Activated T-cell treated with anti-CD3 and anti-CD28 coated beads, Interleukin-2, amount 50 U/mL, for 24 hours (primary cell): ENCODE results near the gene PLEKHN1.

Experiments used
- DNase-seq: peaks from one replicate; pipeline ENCODE4 v3.0.0-alpha.2; 2020
- H3K27ac Mint-ChIP-seq: 2 replicates; pipeline ENCODE4 v1.8.0; 2020; ENCODE audit warnings: mild to moderate bottlenecking, mixed read lengths
- H3K27me3 Mint-ChIP-seq: 2 replicates; pipeline ENCODE4 v1.8.0; 2020; ENCODE audit warnings: mixed read lengths
- H3K36me3 Mint-ChIP-seq: 2 replicates; pipeline ENCODE4 v1.8.0; 2020; ENCODE audit warnings: low read depth, mixed read lengths
- H3K4me1 Mint-ChIP-seq: 2 replicates; pipeline ENCODE4 v1.8.0; 2020; ENCODE audit warnings: low read depth, mixed read lengths
- H3K4me3 Mint-ChIP-seq: 2 replicates; pipeline ENCODE4 v1.8.0; 2020; ENCODE audit warnings: mild to moderate bottlenecking, moderate library complexity, mixed read lengths
- H3K9me3 Mint-ChIP-seq: 2 replicates; pipeline ENCODE4 v1.8.0; 2020; ENCODE audit warnings: mixed read lengths

The PLEKHN1 gene

DNA sequence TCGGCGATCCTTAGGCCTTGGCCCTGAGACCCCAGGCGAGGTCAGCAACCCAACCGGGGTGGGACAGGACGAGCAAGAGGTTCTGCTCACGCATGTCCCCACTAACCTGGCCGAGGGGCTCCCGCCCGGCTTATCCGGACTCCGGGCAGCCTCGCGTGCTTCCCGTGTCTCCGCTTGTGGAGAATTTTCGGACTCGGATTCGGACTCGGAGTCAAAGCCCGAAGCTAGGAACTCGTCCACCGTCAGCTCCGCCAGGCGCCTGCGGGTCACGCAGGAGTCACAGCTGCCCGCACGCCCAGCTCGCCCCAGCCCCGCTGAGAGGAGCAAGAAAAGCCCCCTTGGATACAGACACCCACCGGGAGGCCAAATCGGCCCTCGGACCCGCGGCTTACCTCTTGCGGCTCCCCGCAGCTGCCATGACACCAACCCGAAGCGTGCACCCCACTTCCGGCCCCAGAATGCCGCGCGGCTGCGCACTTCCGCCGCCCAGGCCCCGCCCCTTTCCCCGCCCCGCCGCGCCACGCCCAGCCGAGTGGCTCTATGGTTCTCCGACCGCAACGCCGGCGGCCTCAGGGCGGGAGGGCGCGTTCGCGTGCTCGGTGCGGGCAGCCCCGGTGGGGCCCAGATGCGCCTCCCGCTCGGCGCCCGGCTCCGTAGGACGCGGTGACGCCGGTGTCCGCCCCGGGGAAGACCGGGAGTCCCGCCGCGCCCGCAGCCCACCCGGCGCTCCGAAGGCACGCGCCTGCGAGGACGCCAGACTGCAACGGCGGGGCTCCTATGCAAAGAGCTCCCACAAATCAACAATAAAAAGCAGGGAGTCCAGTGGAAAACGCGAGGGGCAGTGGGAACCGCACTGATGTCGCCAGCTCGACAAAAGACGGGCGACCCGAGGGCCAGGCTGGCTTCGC, 7.2 kb upstream of the PLEKHN1 start, which contains the start of gene NOC2L:
Gene NOC2L (minus strand): TSS at position 434 of the 908 bp plus-strand sequence. CDS start 16 bp downstream, at position 418.
- peak within 1 kb of the TSS; percentile 91 for H3K27ac Mint-ChIP-seq

DNA sequence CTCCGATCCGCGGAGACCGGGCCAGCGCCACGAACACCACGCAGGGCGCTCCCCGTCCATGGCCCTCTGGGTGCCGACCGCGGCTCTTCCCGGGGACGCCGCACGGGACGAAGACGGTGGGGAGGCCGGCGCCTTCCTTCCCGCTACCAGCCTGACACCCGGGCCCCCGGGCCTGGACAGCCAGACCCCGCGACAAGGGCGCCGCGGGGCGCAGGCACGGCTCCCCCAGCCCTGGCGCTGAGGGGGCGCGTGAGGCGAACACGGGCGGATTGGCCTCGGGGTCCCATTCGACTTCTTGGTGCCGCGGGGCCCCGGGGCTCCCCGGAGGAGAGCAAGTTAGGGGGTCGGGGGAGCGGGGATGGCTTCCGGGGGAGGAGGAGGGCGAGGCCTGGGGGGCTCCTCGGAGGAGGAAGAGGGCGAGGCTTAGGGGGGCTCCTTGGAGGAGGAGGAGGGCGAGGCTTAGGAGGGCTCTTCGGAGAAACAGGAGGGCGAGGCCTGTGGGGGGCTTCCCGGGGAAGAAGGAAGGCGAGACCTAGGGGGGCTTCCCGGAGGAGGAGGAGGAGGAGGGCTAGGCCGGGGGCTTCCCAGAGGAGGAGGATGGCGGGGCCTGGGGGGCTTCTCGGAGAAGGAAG, 6.4 kb upstream of the PLEKHN1 start:
- no peak for DNase-seq
- H3K27ac Mint-ChIP-seq, result peak overlapping the region; percentile 44
- no peaks in the 10 kb centered on the region for H3K27me3 Mint-ChIP-seq
- peaks cover 59% of the 10 kb centered on the region for H3K36me3 Mint-ChIP-seq
- H3K4me3 Mint-ChIP-seq, result peak overlapping the region; percentile 95
- H3K9me3 Mint-ChIP-seq, result no peaks in the 10 kb centered on the region
- H3K4me1 Mint-ChIP-seq, result peaks cover 26% of the 10 kb centered on the region

More for the DNA sequence above, 7.2 kb upstream of the PLEKHN1 start, which contains the start of gene NOC2L:
- Mint-ChIP-seq H3K27me3 (no peaks in the 10 kb centered on the region), H3K4me1 (peaks cover 26% of the 10 kb centered on the region), H3K36me3 (peaks cover 66% of the 10 kb centered on the region), H3K9me3 (no peaks in the 10 kb centered on the region), H3K4me3 (peak within 1 kb of the TSS; percentile 95)
- peak; percentile 100 for DNase-seq

DNA sequence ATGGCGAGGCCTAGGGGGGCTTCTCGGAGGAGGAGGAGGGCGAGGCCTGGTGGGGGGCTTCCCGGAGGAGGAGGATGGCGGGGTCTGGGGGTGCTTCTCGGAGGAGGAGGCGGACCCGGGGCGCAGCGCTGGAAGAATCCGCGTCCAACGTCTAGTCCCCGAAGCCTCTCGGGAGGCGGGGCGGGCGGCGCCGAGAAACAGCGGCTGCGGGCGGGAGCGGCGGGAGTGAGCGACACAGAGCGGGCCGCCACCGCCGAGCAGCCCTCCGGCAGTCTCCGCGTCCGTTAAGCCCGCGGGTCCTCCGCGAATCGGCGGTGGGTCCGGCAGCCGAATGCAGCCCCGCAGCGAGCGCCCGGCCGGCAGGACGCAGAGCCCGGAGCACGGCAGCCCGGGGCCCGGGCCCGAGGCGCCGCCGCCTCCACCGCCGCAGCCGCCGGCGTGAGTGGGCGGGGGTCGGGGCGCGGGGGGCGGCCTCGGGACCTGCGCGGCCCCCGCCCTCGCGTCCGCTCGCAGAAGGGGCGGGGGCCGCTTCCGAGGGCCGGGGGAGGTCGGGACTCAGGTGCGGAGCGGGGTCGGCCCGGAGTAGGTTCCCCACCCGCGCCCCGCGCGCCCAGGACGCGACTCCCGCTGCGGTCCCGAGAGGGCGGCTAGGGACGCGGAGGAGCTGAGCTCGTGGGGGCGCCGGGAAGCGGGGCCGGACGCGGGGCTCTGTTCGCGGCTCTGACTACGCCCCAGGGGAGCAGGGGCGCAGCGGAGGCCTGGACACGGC, 5.7 kb upstream of the PLEKHN1 start, which contains the start of gene KLHL17:
Gene KLHL17 (plus strand): TSS at position 222 of the 769 bp plus-strand sequence. CDS start 110 bp downstream, at position 332.
- Mint-ChIP-seq H3K27me3 (no peaks in the 10 kb centered on the region), H3K4me1 (peaks cover 28% of the 10 kb centered on the region), H3K36me3 (peaks cover 56% of the 10 kb centered on the region), H3K27ac (peak within 1 kb of the TSS; percentile 47), H3K4me3 (peak within 1 kb of the TSS; percentile 95), H3K9me3 (no peaks in the 10 kb centered on the region)
- DNase-seq, result peak; percentile 89

DNA sequence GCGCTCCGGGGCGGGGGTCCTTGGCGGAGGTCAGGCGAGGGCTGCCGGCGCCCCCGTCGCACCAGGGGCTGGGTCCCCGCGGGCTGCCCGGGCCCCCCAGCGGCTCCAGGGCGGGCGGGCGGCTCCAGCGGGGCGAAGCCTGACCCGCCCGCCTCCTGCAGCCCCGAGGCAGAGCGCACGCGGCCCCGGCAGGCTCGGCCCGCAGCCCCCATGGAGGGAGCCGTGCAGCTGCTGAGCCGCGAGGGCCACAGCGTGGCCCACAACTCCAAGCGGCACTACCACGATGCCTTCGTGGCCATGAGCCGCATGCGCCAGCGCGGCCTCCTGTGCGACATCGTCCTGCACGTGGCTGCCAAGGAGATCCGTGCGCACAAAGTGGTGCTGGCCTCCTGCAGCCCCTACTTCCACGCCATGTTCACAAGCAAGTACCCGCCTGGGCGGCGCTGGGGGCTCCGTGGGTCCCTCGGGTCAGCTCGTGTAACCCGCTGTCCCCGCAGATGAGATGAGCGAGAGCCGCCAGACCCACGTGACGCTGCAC, 5.1 kb upstream of the PLEKHN1 start:
- peak overlapping the region; percentile 72 for H3K4me3 Mint-ChIP-seq
- no peaks in the 10 kb centered on the region for H3K27me3 Mint-ChIP-seq
- DNase-seq, result peak; percentile 54
- peaks cover 34% of the 10 kb centered on the region for H3K4me1 Mint-ChIP-seq
- no peaks in the 10 kb centered on the region for H3K9me3 Mint-ChIP-seq
- H3K36me3 Mint-ChIP-seq, result peaks cover 53% of the 10 kb centered on the region
- no peak overlapping the region for H3K27ac Mint-ChIP-seq

DNA sequence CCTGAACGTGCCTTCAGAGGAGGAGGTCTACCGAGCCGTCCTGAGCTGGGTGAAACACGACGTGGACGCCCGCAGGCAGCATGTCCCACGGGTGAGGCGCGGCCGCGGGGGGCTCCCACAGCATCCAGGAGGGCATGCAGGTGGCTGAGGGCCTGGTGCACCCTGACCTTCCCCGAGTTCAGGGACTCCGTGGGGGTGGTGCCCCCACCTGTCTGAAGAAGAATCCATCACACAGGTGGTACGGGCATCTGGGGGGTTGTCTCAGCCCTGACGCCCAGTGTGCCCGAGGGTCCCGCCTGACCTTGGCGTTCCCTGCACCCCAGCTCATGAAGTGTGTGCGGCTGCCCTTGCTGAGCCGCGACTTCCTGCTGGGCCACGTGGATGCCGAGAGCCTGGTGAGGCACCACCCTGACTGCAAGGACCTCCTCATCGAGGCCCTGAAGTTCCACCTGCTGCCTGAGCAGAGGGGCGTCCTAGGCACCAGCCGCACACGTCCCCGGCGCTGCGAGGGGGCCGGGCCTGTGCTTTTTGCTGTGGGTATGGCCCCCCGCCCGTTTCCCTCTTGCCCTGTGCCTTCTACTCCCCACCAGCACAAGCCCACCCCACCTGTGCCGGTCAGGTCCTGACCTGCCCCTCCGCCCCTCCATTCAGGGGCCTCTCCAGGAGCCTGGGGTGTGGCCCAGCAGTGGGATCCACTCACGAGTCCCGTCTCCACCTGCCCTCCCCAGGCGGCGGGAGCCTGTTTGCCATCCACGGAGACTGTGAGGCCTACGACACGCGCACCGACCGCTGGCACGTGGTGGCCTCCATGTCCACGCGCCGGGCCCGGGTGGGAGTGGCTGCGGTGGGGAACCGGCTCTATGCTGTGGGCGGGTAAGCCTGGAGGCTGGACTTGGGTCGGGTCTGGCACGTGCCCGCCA, 3.6 kb upstream of the PLEKHN1 start:
- DNase-seq, result no peak
- Mint-ChIP-seq H3K9me3 (no peaks in the 10 kb centered on the region), H3K27ac (no peak overlapping the region), H3K36me3 (peaks cover 39% of the 10 kb centered on the region), H3K4me3 (peak overlapping the region; percentile 60), H3K27me3 (no peaks in the 10 kb centered on the region), H3K4me1 (peaks cover 31% of the 10 kb centered on the region)

DNA sequence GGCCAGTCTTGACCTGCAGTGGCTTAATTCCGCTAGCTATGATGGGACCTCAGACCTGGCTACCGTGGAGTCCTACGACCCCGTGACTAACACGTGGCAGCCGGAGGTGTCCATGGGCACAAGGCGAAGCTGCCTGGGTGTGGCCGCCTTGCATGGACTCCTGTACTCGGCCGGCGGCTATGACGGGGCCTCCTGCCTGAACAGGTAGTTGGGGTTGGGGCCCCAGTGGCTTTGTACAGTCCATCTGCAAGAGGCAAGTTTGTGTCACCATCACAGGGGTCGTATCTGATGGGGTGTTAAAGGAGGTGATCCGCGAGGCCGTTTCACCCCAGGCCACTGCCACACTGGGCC, 3.0 kb upstream of the PLEKHN1 start:
- no peaks in the 10 kb centered on the region for H3K9me3 Mint-ChIP-seq
- peaks cover 33% of the 10 kb centered on the region for H3K36me3 Mint-ChIP-seq
- H3K27ac Mint-ChIP-seq, result no peak overlapping the region
- H3K4me3 Mint-ChIP-seq, result no peak overlapping the region
- peaks cover 26% of the 10 kb centered on the region for H3K4me1 Mint-ChIP-seq
- no peak for DNase-seq
- H3K27me3 Mint-ChIP-seq, result peaks cover 1% of the 10 kb centered on the region

DNA sequence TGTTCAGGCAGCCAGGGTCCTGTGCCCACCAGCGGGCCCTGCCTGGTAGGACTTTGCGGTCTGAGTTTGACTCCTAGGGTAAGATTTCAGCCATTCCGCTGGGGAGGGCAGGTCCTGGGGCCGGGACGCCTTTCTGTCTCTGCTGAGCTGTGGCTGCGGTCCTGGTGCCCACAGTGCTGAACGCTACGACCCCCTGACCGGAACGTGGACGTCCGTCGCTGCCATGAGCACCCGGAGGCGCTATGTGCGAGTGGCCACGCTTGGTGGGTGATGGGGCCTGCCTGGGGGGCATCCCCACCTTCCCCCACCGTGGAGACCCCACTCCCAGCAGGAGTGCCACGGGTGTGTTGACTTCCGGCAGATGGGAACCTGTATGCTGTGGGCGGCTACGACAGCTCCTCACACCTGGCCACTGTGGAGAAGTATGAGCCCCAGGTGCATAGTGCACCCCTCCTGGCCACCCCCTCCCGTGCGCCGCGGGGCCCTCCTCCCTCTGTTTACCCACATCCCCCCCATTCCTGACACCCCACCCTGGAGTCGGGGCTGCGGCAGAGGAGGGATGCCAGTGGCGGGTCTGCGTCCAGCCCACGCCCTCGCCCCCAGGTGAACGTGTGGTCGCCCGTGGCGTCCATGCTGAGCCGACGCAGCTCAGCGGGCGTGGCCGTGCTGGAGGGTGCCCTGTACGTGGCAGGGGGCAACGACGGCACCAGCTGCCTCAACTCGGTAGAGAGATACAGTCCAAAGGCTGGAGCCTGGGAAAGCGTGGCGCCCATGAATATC, 2.3 kb upstream of the PLEKHN1 start:
- H3K27ac Mint-ChIP-seq, result no peak overlapping the region
- H3K4me3 Mint-ChIP-seq, result no peak overlapping the region
- H3K4me1 Mint-ChIP-seq, result peaks cover 23% of the 10 kb centered on the region
- DNase-seq, result no peak
- H3K36me3 Mint-ChIP-seq, result peaks cover 27% of the 10 kb centered on the region
- H3K27me3 Mint-ChIP-seq, result peaks cover 7% of the 10 kb centered on the region
- H3K9me3 Mint-ChIP-seq, result no peaks in the 10 kb centered on the region

DNA sequence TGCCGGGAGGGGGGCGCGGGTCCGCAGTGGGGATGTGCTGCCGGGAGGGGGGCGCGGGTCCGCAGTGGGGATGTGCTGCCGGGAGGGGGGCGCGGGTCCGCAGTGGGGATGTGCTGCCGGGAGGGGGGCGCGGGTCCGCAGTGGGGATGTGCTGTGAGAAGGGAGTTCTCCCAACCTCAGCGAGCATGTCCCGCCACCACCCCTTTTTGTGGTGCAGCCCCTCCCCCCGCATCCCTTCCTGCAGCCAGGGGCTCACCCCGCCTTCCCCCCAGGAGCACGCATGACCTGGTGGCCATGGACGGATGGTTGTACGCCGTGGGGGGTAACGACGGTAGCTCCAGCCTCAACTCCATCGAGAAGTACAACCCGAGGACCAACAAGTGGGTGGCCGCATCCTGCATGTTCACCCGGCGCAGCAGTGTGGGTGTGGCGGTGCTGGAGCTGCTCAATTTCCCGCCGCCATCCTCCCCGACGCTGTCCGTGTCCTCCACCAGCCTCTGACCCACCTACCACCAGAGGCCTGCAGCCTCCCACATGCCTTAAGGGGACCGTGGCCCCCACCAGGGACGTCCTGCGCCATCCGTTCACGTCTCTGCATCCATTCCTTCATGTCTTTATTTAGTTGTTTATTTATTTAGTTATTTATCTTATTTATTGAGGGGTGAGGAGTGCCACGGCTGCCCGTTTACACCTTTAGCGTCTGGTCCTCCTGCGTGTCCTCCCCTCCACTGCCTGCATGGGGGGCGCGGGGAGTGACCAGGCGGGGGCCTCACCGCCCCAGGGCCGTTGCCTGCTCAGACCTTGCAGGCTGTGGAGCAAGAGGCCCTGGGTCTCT, 1.4 kb upstream of the PLEKHN1 start:
- peaks cover 23% of the 10 kb centered on the region for H3K4me1 Mint-ChIP-seq
- peaks cover 16% of the 10 kb centered on the region for H3K27me3 Mint-ChIP-seq
- no peak for DNase-seq
- no peak overlapping the region for H3K27ac Mint-ChIP-seq
- peaks cover 3% of the 10 kb centered on the region for H3K9me3 Mint-ChIP-seq
- H3K36me3 Mint-ChIP-seq, result peaks cover 25% of the 10 kb centered on the region
- H3K4me3 Mint-ChIP-seq, result no peak overlapping the region

DNA sequence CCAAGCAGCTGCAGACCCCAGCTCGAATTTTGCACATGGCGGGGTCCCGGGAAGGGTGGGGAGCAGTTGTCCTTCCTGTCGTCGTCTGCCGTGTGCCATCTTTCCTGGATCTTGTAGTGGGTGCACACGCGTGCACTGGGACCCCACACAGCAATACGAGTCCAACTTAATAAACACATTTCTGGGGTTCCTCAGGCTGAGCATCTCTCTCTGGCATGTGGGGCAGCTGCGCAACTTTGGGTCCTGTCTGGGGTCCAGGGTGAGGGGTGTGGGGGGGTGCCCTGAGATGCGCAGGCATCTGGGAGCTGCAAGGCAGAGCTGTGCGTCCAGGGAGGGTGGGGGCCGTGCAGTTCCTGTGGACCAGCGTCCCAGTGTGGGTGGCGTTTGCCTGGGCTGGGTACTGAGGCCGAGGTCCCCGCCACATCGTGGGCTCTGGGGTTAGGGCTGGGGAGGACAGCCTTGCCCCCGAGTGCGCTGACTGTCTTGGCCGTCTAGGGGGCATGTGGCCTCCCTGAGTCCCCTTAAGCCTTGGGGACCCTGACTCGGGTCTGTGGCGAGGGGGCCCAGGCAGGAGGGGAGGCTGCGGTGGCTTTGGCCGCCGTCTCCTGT, 652 bp upstream of the PLEKHN1 start:
- H3K4me3 Mint-ChIP-seq, result peak overlapping the region; percentile 51
- peaks cover 25% of the 10 kb centered on the region for H3K36me3 Mint-ChIP-seq
- peaks cover 23% of the 10 kb centered on the region for H3K4me1 Mint-ChIP-seq
- peaks cover 16% of the 10 kb centered on the region for H3K27me3 Mint-ChIP-seq
- H3K9me3 Mint-ChIP-seq, result peaks cover 3% of the 10 kb centered on the region
- H3K27ac Mint-ChIP-seq, result peak overlapping the region; percentile 66
- DNase-seq, result peak; percentile 40

DNA sequence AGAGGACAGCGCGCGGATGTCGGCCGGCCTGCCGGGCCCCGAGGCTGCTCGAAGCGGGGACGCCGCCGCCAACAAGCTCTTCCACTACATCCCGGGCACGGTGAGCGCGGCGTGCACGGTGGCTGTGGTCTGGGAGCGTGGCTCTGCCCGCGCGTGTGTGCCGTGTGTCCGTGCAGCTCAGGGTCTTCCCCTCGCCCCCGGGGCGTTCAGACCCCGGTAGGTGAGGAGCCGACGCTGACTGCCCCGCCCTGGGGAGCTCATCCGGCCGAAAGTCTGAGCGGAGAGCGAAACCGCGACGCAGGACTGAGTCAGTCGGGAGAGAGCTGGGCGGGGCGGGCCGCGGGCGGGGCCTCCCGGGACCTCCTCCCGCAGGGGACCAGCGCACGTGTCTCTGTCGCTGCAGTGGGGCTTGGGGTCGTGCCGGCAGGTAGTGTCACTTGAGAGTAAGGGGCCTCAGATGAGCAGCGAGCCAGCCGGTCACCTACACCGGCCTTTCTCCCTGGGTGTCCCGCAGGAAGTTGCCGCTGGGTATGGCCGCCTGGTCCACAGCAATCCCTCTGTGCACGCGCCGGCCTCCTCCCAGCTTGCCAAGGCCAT, 520 bp downstream of the PLEKHN1 start:
- Mint-ChIP-seq H3K4me3 (peak overlapping the region; percentile 78), H3K27ac (peak overlapping the region; percentile 86)
- DNase-seq, result peak; percentile 91

DNA sequence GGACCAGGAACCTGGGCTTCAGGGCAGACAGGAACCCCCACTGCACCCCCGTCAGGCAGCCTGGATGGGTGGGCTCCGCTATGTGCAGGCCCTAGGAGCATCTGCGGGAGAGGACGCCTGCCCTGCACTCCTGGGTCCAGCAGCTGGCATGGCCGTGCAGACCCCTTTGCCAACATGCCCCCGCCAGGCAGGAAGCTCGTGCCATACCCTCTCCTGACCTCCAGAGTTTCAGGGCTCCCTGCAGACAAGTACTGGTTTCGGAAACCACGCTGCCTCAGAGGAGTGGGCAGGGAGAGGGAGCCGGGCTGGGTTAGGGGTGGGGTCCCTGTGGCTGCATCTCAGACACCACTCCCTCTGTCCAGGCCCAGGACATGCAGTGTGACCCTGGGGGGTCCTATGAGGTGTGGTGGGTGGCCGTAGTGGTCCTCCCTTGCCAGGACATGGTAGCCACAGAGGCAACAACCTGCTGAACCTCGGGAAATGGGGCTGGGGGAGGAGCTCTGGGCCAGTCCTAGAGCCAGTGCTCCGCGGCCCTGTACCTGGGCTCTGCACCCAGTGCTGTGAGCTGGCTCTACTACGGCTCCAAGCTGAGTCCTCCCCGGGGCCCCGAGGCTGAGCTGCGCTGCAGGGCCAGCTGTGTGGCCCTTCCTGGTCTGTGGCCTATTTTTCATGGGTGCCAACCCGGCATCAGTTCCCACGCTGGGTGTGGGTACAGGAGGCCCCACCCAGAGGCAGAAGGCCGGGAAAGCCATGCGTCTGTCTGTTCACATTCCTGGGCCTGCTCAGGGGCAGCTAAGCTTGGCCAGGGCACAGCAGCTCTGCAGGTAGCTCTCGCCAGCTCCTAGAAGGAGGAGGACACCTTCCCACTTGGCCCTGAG, 1.4 kb downstream of the PLEKHN1 start:
- Mint-ChIP-seq H3K36me3 (peaks cover 19% of the 10 kb centered on the region), H3K27me3 (peaks cover 21% of the 10 kb centered on the region), H3K9me3 (peaks cover 3% of the 10 kb centered on the region), H3K4me1 (peaks cover 15% of the 10 kb centered on the region), H3K4me3 (peak overlapping the region; percentile 78), H3K27ac (no peak overlapping the region)
- no peak for DNase-seq

More for the DNA sequence above, 520 bp downstream of the PLEKHN1 start:
- Mint-ChIP-seq H3K27me3 (peaks cover 21% of the 10 kb centered on the region), H3K9me3 (peaks cover 3% of the 10 kb centered on the region), H3K4me1 (peaks cover 18% of the 10 kb centered on the region), H3K36me3 (peaks cover 25% of the 10 kb centered on the region)
